Ovary (tissue), 3 donors: Measurements from ENCODE around the gene TJP1.

Source experiments
- CTCF ChIP-seq, 3 donors: fragments of 450-650 bp in 2 of 3; fragments of 200-600 bp in 1 of 3; IDR thresholded peaks; one replicate each; pipeline versions ENCODE4 v1.5.1 to v1.8.0; 2016 to 2022; ENCODE audit warnings: antibody characterized with exemption in 3 of 3, mild to moderate bottlenecking in 1 of 3
- POLR2A ChIP-seq: fragments of 450-650 bp; IDR thresholded peaks from one replicate; pipeline ENCODE4 v1.6.1; 2017; ENCODE audit warnings: antibody characterized with exemption, mild to moderate bottlenecking, moderate library complexity
- donor health status: DM: no; HTN: no; CAD: no.

GRCh38 chr15:29802411-29802810, 19.9 kb downstream of the TJP1 start:
- no peak for TF ChIP-seq CTCF (IDR thresholded peaks at IDR 0.05)
- TF ChIP-seq POLR2A, result no peak
